DMS153 (cell line): ENCODE data around the gene TBX22.
"Not testable (repeated sequence)": the region's sequence is repeated elsewhere in the genome, so short reads cannot be mapped to it uniquely, and the experiment has no call there.

Experiments
- DNase-seq: peaks from one replicate; lab custom pipeline; 2025; lab: John Stamatoyannopoulos, UW

Gene TBX22

GRCh38 chrX:80014141-80014940, at the start of gene TBX22:
Gene TBX22 (plus strand): TSS chrX:80014753. CDS start chrX:80022270, 7,517 bp downstream.
- DNase-seq: no peak

GRCh38 chrX:79975605-79976004, 38.9 kb upstream of the TBX22 start:
- no peak for DNase-seq

DNA sequence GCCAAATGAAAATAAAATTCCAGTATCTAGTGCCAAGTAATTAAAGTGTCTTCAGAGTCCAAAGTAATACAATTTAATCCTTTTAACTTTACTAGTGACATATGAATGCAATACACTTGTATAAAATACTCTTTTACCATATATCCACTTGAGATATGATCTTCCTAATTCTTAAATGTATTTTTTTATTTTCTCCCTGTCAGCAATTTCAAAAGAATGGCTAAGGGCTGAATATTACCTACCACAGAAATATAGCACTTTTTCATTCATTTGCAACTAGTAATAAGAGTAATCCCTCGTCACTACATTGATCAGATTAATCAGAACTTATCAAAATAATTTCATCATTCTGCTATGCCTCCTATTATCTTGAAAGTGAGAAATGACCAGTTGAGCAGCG, 10.1 kb upstream of the TBX22 start:
- DNase-seq: no peak

GRCh38 chrX:80011522-80011921, 3.0 kb upstream of the TBX22 start:
- DNase-seq: no peak

DNA sequence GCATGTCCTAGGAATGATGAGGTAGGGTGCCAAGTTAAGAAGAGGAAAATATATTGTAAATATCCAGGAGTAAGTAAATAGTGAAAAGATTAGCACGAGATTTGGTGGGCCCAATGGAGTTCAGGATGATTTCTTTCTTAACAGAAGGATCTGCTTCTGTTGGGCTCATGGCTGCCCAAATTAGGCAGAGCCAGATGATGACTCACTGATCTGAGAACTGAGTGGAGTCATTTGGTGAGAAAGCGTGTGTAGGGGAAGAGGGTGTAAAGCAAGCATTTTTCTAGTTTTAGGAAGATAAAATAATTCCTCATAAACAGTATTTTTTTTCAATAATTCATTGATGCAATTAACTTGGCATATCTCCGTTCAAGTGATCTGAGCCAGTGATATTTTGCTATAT, 1.6 kb downstream of the TBX22 start:
- DNase-seq: no peak

GRCh38 chrX:80021621-80022020, 7.1 kb downstream of the TBX22 start:
- no peak for DNase-seq

GRCh38 chrX:80022363-80023031, 7.9 kb downstream of the TBX22 start:
- no peak for DNase-seq

- DNase-seq: no peak
Measured at GRCh38 chrX:80026116-80026515, 11.6 kb downstream of the TBX22 start.

DNA sequence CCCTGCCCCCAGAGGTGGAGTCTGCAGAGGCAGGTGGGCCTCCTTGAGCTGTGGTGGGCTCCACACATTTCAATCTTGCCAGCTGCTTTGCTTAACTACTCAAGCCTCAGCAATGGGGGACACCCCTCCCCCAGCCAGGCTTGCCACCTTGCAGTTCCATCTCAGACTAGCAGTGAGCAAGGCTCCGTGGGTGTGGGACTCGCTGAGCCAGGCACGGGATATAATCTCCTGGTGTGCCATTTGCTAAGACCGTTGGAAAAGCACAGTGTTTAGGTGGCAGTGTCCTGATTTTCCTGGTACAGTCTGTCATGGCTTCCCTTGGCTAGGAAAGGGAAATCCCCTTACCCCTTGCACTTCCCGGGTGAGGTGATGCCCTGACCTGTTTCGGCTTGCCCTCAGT, 51.6 kb downstream of the TBX22 start:
- not testable (repeated sequence) for DNase-seq

DNA sequence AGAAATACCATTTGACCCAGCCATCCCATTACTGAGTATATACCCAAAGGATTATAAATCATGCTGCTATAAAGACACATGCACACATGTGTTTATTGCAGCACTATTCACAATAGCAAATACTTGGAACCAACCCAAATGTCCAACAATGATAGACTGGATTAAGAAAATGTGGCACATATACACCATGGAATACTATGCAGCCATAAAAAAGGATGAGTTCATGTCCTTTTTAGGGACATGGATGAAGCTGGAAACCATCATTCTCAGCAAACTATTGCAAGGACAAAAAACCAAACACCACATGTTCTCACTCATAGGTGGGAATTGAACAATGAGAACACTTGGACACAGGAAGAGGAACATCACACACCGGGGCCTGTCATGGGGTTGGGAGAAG, 61.1 kb downstream of the TBX22 start:
- DNase-seq: not testable (repeated sequence)
